OCI-LY7 (cell line): ENCODE data around the gene KCNK5. TPM values are rescaled to one million over a fixed set of nuclear protein-coding genes. Genes with fewer than 3 reads are reported as not detected.

Source experiments
- BruUV-seq: library from RNA; stranded (reverse); fragments of 400-500 nt; replicated peaks from 2 replicates; lab custom pipeline; 2021; lab: Mats Ljungman, UMichigan
- CTCF ChIA-PET: fragments of 300-600 bp; sonication (Branson Sonifier 250); formaldehyde crosslinking; loops from one replicate; lab custom pipeline; 2022; ENCODE audit warnings: antibody characterized with exemption; ENCODE audit not compliant: unreplicated experiment; lab: Charles Lee
- POLR2A ChIA-PET: fragments of 300-600 bp; sonication (Branson Sonifier 250); formaldehyde crosslinking; loops from one replicate; lab custom pipeline; 2022; ENCODE audit warnings: antibody characterized with exemption; lab: Charles Lee
- DNase-seq: peaks from one replicate; pipeline ENCODE4 v3.0.0-alpha.2; 2015; ENCODE audit warnings: low spot score
- H2AFZ ChIP-seq: fragments of 200-600 bp; sonication (generic), shearing (Covaris generic); 2 replicates; pipeline ENCODE4 v1.6.1; 2014; ENCODE audit warnings: mild to moderate bottlenecking, antibody characterized with exemption, low read length, moderate library complexity
- H3K27ac ChIP-seq: fragments of 200-600 bp; sonication (generic); 2 replicates; pipeline ENCODE4 v1.5.1; 2014; ENCODE audit warnings: mixed run types, low read depth, mild to moderate bottlenecking, moderate library complexity, low read length, inconsistent platforms; ENCODE audit not compliant: poor library complexity, severe bottlenecking
- H3K36me3 ChIP-seq: fragments of 200-600 bp; sonication (generic); 2 replicates; pipeline ENCODE4 v1.6.1; 2014; ENCODE audit warnings: mild to moderate bottlenecking, antibody characterized with exemption, low read length, moderate library complexity, mixed read lengths; ENCODE audit not compliant: insufficient read depth
- H3K4me1 ChIP-seq: fragments of 200-600 bp; sonication (generic); 2 replicates; pipeline ENCODE4 v1.5.1; 2014; ENCODE audit warnings: mild to moderate bottlenecking, low read length; ENCODE audit not compliant: insufficient read depth, poor library complexity, severe bottlenecking
- H3K4me2 ChIP-seq: fragments of 200-600 bp; sonication (generic); 2 replicates; pipeline ENCODE4 v1.6.1; 2014; ENCODE audit warnings: mild to moderate bottlenecking, low read length
- H3K4me3 ChIP-seq: fragments of 200-600 bp; sonication (generic); 2 replicates; pipeline ENCODE4 v1.5.1; 2014; ENCODE audit warnings: mild to moderate bottlenecking, low read depth, low read length; ENCODE audit not compliant: poor library complexity, severe bottlenecking
- H3K79me2 ChIP-seq: fragments of 200-600 bp; sonication (generic); 2 replicates; pipeline ENCODE4 v1.6.1; 2016; ENCODE audit warnings: low read depth, mild to moderate bottlenecking, low read length, moderate library complexity, mixed read lengths; ENCODE audit not compliant: insufficient read depth
- H3K9me2 ChIP-seq: fragments of 200-600 bp; sonication (generic); 2 replicates; pipeline ENCODE4 v1.6.1; 2016; ENCODE audit warnings: mild to moderate bottlenecking, low read length, mixed read lengths; ENCODE audit not compliant: insufficient read depth
- H3K9me3 ChIP-seq: fragments of 200-600 bp; sonication (generic); 2 replicates; pipeline ENCODE4 v1.6.1; 2014; ENCODE audit warnings: mild to moderate bottlenecking, mixed run types, low read length, mixed read lengths
- H4K20me1 ChIP-seq: fragments of 200-600 bp; sonication (generic); 2 replicates; pipeline ENCODE4 v1.6.1; 2014; ENCODE audit warnings: mild to moderate bottlenecking, antibody characterized with exemption, low read length, moderate library complexity, mixed read lengths; ENCODE audit not compliant: insufficient read depth
- CTCF ChIP-seq: fragments of 200-600 bp; sonication (generic); conservative IDR thresholded peaks from 2 replicates; pipeline ENCODE4 v1.5.1; 2014; ENCODE audit warnings: mild to moderate bottlenecking, antibody characterized with exemption, low read length, moderate library complexity, mixed read lengths
- EZH2phosphoT487 ChIP-seq: fragments of 200-600 bp; sonication (generic); IDR thresholded peaks from 2 replicates; pipeline ENCODE4 v1.6.1; 2018; ENCODE audit warnings: low read depth, borderline replicate concordance, mild to moderate bottlenecking, mixed run types, antibody characterized with exemption, low read length, moderate library complexity, mixed read lengths
- intact Hi-C: fragments of 100-400 bp; cut with micrococcal nuclease; formaldehyde crosslinking; loops from one replicate; pipeline ENCODE4 v1.10.0; 2022; ENCODE audit not compliant: unreplicated experiment
- total RNA-seq, 2 experiments: library from RNA; depleted of rRNA in 1 of 2; stranded (reverse); fragments of >200 nt in 1 of 2; shearing (Covaris generic) in 1 of 2; gene quantifications; 2 replicates each; pipeline ENCODE4 v1.2.3, GENCODE V29; 2014 to 2022

The KCNK5 gene
- total RNA-seq, 2 experiments from 2014 or later = not detected

- no peak overlapping the region for H3K4me3 ChIP-seq
- H4K20me1 ChIP-seq = no peaks in the 10 kb centered on the region; the same call in 1 of the 2 replicates
- no peaks in the 10 kb centered on the region for H3K36me3 ChIP-seq
- H3K4me2 ChIP-seq = no peak overlapping the region
- no peaks in the 10 kb centered on the region for H3K79me2 ChIP-seq
- CTCF ChIA-PET = no interaction called here
- TF ChIP-seq CTCF = no peak
- no peak for TF ChIP-seq EZH2phosphoT487
- intact Hi-C loops = no loop called here
- DNase-seq = no peak
- H3K9me3 ChIP-seq = no peaks in the 10 kb centered on the region
- no TSS peak for BruUV-seq
- H2AFZ ChIP-seq = no peak overlapping the region
- H3K27ac ChIP-seq = no peak overlapping the region
- no peaks in the 10 kb centered on the region for H3K9me2 ChIP-seq
- no peaks in the 10 kb centered on the region for H3K4me1 ChIP-seq
- POLR2A ChIA-PET = no interaction called here
These were observed 41.2 kb downstream of the KCNK5 start for GRCh38 chr6:39188098-39188450.

- no peak for DNase-seq
- Histone ChIP-seq H4K20me1 (no peaks in the 10 kb centered on the region; the same call in 1 of the 2 replicates), H3K79me2 (no peaks in the 10 kb centered on the region), H3K9me3 (no peaks in the 10 kb centered on the region), H3K4me1 (no peaks in the 10 kb centered on the region), H3K4me3 (no peak overlapping the region), H3K9me2 (no peaks in the 10 kb centered on the region), H3K27ac (no peak overlapping the region), H3K36me3 (no peaks in the 10 kb centered on the region), H2AFZ (no peak overlapping the region), H3K4me2 (no peak overlapping the region)
- CTCF ChIA-PET = no interaction called here
- no TSS peak for BruUV-seq
- intact Hi-C loops = no loop called here
- POLR2A ChIA-PET = no interaction called here
- no peak for TF ChIP-seq CTCF
These were observed 44.2 kb downstream of the KCNK5 start for GRCh38 chr6:39184906-39185580.

- Histone ChIP-seq H3K4me2 (no peak overlapping the region), H4K20me1 (no peaks in the 10 kb centered on the region; the same call in 1 of the 2 replicates), H3K9me2 (no peaks in the 10 kb centered on the region), H3K27ac (no peak overlapping the region), H2AFZ (no peak overlapping the region), H3K36me3 (no peaks in the 10 kb centered on the region), H3K79me2 (no peaks in the 10 kb centered on the region), H3K4me3 (no peak overlapping the region), H3K9me3 (peaks cover 2% of the 10 kb centered on the region; the same call in 1 of the 2 replicates), H3K4me1 (no peaks in the 10 kb centered on the region)
- DNase-seq = no peak
- TF ChIP-seq CTCF = no peak
- TF ChIP-seq EZH2phosphoT487 = no peak
- BruUV-seq = no TSS peak
- POLR2A ChIA-PET = no interaction called here
- intact Hi-C loops = no loop called here
- CTCF ChIA-PET = no interaction called here
These were observed 46.7 kb downstream of the KCNK5 start for GRCh38 chr6:39182604-39183003.
